ENCODE data around the gene CENPB.

GRCh38 chr20:3740615-3741301 lies 45.8 kb downstream of the CENPB start:
- TF ChIP-seq EZH2 (IDR thresholded peaks at IDR 0.05): no peak
- TF ChIP-seq POLR2AphosphoS5 (IDR thresholded peaks at IDR 0.05; ENCODE audit: borderline replicate concordance, low read depth, low read length): no peak
